Trophoblast cell (in vitro differentiated cells and primary cell): ENCODE data around the gene KDM4B.

ENCODE experiments used
- DNase-seq, 2 donors: peaks; one replicate each; pipeline ENCODE4 v3.0.0-alpha.2; 2016
- H2AFZ ChIP-seq: 2 replicates; pipeline ENCODE4 v1.6.1; 2013; ENCODE audit warnings: low read length, moderate library complexity, mild to moderate bottlenecking; ENCODE audit not compliant: insufficient read depth, poor library complexity
- H2AK5ac ChIP-seq: 2 replicates; pipeline ENCODE4 v1.6.1; 2013; ENCODE audit warnings: mild to moderate bottlenecking, low read length
- H2BK120ac ChIP-seq: 2 replicates; pipeline ENCODE4 v1.6.1; 2013; ENCODE audit warnings: low read length, mild to moderate bottlenecking, moderate library complexity; ENCODE audit not compliant: insufficient read depth, poor library complexity
- H2BK12ac ChIP-seq: 2 replicates; pipeline ENCODE4 v1.6.1; 2013; ENCODE audit warnings: mild to moderate bottlenecking, low read length, moderate library complexity
- H2BK5ac ChIP-seq: 2 replicates; pipeline ENCODE4 v1.6.1; 2013; ENCODE audit warnings: low read length, low read depth, moderate library complexity, mild to moderate bottlenecking; ENCODE audit not compliant: poor library complexity
- H3K14ac ChIP-seq: 2 replicates; pipeline ENCODE4 v1.6.1; 2013; ENCODE audit warnings: mild to moderate bottlenecking, low read length
- H3K18ac ChIP-seq: 2 replicates; pipeline ENCODE4 v1.6.1; 2013; ENCODE audit warnings: mild to moderate bottlenecking, low read length
- H3K23ac ChIP-seq: 2 replicates; pipeline ENCODE4 v1.6.1; 2013; ENCODE audit warnings: low read length
- H3K27ac ChIP-seq: 2 replicates; pipeline ENCODE4 v1.5.1; 2013; ENCODE audit warnings: low read depth, mild to moderate bottlenecking, inconsistent platforms, low read length, moderate library complexity
- H3K27me3 ChIP-seq: 2 replicates; pipeline ENCODE4 v1.6.1; 2013; ENCODE audit warnings: inconsistent platforms, mild to moderate bottlenecking, low read length, moderate library complexity; ENCODE audit not compliant: insufficient read depth
- H3K36me3 ChIP-seq, 2 experiments: 1 replicate in 1 of 2; 2 replicates in 1 of 2; pipeline ENCODE4 v1.6.1; 2013; ENCODE audit warnings: low read length in 2 of 2, mild to moderate bottlenecking in 2 of 2, moderate library complexity in 1 of 2; ENCODE audit not compliant: insufficient read depth in 2 of 2, control insufficient read depth in 1 of 2
- H3K4ac ChIP-seq: 2 replicates; pipeline ENCODE4 v1.6.1; 2013; ENCODE audit warnings: low read depth, mild to moderate bottlenecking, low read length, moderate library complexity
- H3K4me1 ChIP-seq, 2 experiments: 1 replicate in 1 of 2; 2 replicates in 1 of 2; pipeline ENCODE4 v1.6.1; 2013; ENCODE audit warnings: low read length in 2 of 2, mild to moderate bottlenecking in 2 of 2, moderate library complexity in 1 of 2; ENCODE audit not compliant: insufficient read depth in 2 of 2, control insufficient read depth in 1 of 2
- H3K4me2 ChIP-seq: 2 replicates; pipeline ENCODE4 v1.6.1; 2013; ENCODE audit warnings: inconsistent platforms, mild to moderate bottlenecking, low read length, moderate library complexity
- H3K4me3 ChIP-seq: 2 replicates; pipeline ENCODE4 v1.5.1; 2013; ENCODE audit warnings: mild to moderate bottlenecking, low read depth, low read length, inconsistent platforms
- H3K79me1 ChIP-seq: one replicate; pipeline ENCODE4 v1.6.1; 2013; ENCODE audit warnings: low read length
- H3K79me2 ChIP-seq: 2 replicates; pipeline ENCODE4 v1.6.1; 2013; ENCODE audit warnings: low read length, mild to moderate bottlenecking; ENCODE audit not compliant: control insufficient read depth, insufficient read depth, poor library complexity
- H3K9ac ChIP-seq: 2 replicates; pipeline ENCODE4 v1.6.1; 2013; ENCODE audit warnings: mild to moderate bottlenecking, low read length
- H3K9me3 ChIP-seq: 2 replicates; pipeline ENCODE4 v1.6.1; 2013; ENCODE audit warnings: low read depth, mild to moderate bottlenecking, control low read depth, inconsistent platforms, low read length; ENCODE audit not compliant: insufficient read depth
- H4K12ac ChIP-seq: 2 replicates; pipeline ENCODE4 v1.6.1; 2013; ENCODE audit warnings: low read depth, mild to moderate bottlenecking, low read length, moderate library complexity
- H4K8ac ChIP-seq: 2 replicates; pipeline ENCODE4 v1.6.1; 2013; ENCODE audit warnings: low read depth, mild to moderate bottlenecking, low read length, moderate library complexity
- H4K91ac ChIP-seq: one replicate; pipeline ENCODE4 v1.6.1; 2013; ENCODE audit warnings: low read depth, mild to moderate bottlenecking, low read length, moderate library complexity
- WGBS: extraction: QIAGEN DNeasy Blood & Tissue Kit; methylation state at CpG from one replicate; pipeline ENCODE4 v1.1.7; 2013; ENCODE audit warnings: missing lambda C conversion rate; ENCODE audit not compliant: insufficient read length, insufficient coverage; ENCODE audit errors: extremely low coverage; 5-methylcytosine and 5-hydroxymethylcytosine counted together

Gene KDM4B

GRCh38 chr19:5188548-5189317 is 219.8 kb downstream of the KDM4B start:
- no CpG with 5 or more reads among the region's 19 CpGs for WGBS
- Histone ChIP-seq H2BK5ac (no peak overlapping the region), H4K91ac (no peak overlapping the region), H3K79me1 (peaks cover 10% of the 10 kb centered on the region), H3K9ac (no peak overlapping the region), H2BK120ac (no peak overlapping the region), H2AFZ (no peak overlapping the region), H3K9me3 (peaks cover 3% of the 10 kb centered on the region), H3K23ac (no peak overlapping the region), H3K4ac (no peak overlapping the region), H4K8ac (no peak overlapping the region), H3K4me2 (no peak overlapping the region), H3K27me3 (no peaks in the 10 kb centered on the region), H2BK12ac (no peak overlapping the region), H3K36me3 (no peaks in the 10 kb centered on the region), H3K18ac (no peak overlapping the region), H3K79me2 (no peaks in the 10 kb centered on the region), H3K27ac (no peak overlapping the region), H3K4me3 (no peak overlapping the region), H2AK5ac (no peak overlapping the region), H4K12ac (no peak overlapping the region), H3K4me1 (peaks cover 6 to 12% of the 10 kb centered on the region in 2 experiments), H3K14ac (no peak overlapping the region)
- DNase-seq: no peak

DNA sequence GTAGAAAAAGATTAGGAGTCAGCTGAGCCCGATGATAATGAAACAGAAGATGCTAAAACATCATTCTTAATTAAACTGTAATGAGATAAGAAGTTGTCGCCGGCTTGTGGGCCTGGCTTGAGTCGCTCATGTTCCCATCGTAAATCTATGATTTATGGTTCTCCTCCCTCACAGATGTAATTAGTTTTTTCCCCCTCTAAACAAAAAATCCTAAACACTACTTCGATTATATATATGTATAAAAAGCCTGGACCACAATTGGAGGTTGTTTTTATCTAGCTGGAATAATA is 220.3 kb downstream of the KDM4B start:
- Histone ChIP-seq H3K14ac (no peak overlapping the region), H3K79me1 (peaks cover 10% of the 10 kb centered on the region), H2BK120ac (no peak overlapping the region), H3K4me3 (no peak overlapping the region), H4K91ac (no peak overlapping the region), H2AFZ (no peak overlapping the region), H3K27ac (no peak overlapping the region), H2BK12ac (no peak overlapping the region), H3K9ac (no peak overlapping the region), H4K8ac (no peak overlapping the region), H3K4me1 (peaks cover 6 to 12% of the 10 kb centered on the region in 2 experiments), H2AK5ac (no peak overlapping the region), H2BK5ac (no peak overlapping the region), H3K9me3 (peaks cover 3% of the 10 kb centered on the region), H3K36me3 (no peaks in the 10 kb centered on the region), H3K4ac (no peak overlapping the region), H3K18ac (no peak overlapping the region), H3K79me2 (no peaks in the 10 kb centered on the region), H3K27me3 (no peaks in the 10 kb centered on the region), H3K23ac (no peak overlapping the region), H3K4me2 (no peak overlapping the region), H4K12ac (no peak overlapping the region)
- WGBS: no CpG with 5 or more reads among the region's 6 CpGs
- DNase-seq: no peak

GRCh38 chr19:5191091-5191490 is 222.2 kb downstream of the KDM4B start:
- Histone ChIP-seq H3K4me3 (no peak overlapping the region), H3K36me3 (no peaks in the 10 kb centered on the region), H3K79me1 (peaks cover 10% of the 10 kb centered on the region), H2BK120ac (no peak overlapping the region), H2AFZ (no peak overlapping the region), H3K9me3 (peaks cover 3% of the 10 kb centered on the region), H3K4me2 (no peak overlapping the region), H4K8ac (no peak overlapping the region), H3K18ac (no peak overlapping the region), H3K23ac (no peak overlapping the region), H3K27ac (no peak overlapping the region), H3K9ac (no peak overlapping the region), H2AK5ac (no peak overlapping the region), H3K79me2 (no peaks in the 10 kb centered on the region), H2BK5ac (no peak overlapping the region), H3K27me3 (no peaks in the 10 kb centered on the region), H4K12ac (no peak overlapping the region), H3K14ac (no peak overlapping the region), H3K4me1 (peaks cover 6 to 12% of the 10 kb centered on the region in 2 experiments), H2BK12ac (no peak overlapping the region), H4K91ac (no peak overlapping the region), H3K4ac (no peak overlapping the region)
- peak; percentile 41 to 56 for DNase-seq
- WGBS: no CpG with 5 or more reads among the region's 5 CpGs

- H3K9ac ChIP-seq: no peak overlapping the region
- H3K4me1 ChIP-seq: peaks cover 6 to 12% of the 10 kb centered on the region in 2 experiments
- no peak overlapping the region for H3K4me2 ChIP-seq
- H3K23ac ChIP-seq: no peak overlapping the region
- H3K4me3 ChIP-seq: no peak overlapping the region
- DNase-seq: no peak
- H3K27me3 ChIP-seq: no peaks in the 10 kb centered on the region
- H3K9me3 ChIP-seq: peaks cover 3% of the 10 kb centered on the region
- peak overlapping the region; percentile 83 for H4K91ac ChIP-seq
- H2AK5ac ChIP-seq: no peak overlapping the region
- no peak overlapping the region for H4K8ac ChIP-seq
- H4K12ac ChIP-seq: no peak overlapping the region
- peaks cover 10% of the 10 kb centered on the region for H3K79me1 ChIP-seq
- peak overlapping the region; percentile 66 for H3K14ac ChIP-seq
- H3K79me2 ChIP-seq: no peaks in the 10 kb centered on the region
- H3K36me3 ChIP-seq: no peaks in the 10 kb centered on the region
- no CpG with 5 or more reads among the region's 5 CpGs for WGBS
- H3K27ac ChIP-seq: no peak overlapping the region
- H2BK12ac ChIP-seq: peak overlapping the region; percentile 39
- no peak overlapping the region for H3K4ac ChIP-seq
- H2BK5ac ChIP-seq: peak overlapping the region; percentile 11
- no peak overlapping the region for H3K18ac ChIP-seq
- H2BK120ac ChIP-seq: peak overlapping the region; percentile 71
- H2AFZ ChIP-seq: no peak overlapping the region
These were observed 223.7 kb downstream of the KDM4B start for GRCh38 chr19:5192568-5192967.
